Liver (tissue), 9 donors: Measurements from ENCODE around the gene PCNX2. TPM values are rescaled to one million over a fixed set of nuclear protein-coding genes. Genes with fewer than 3 reads are reported as not detected.

Experiments
- DNase-seq: peaks from one replicate; pipeline ENCODE4 v3.0.0-alpha.2; 2017; ENCODE audit warnings: low spot score
- H3K27ac ChIP-seq, 2 donors: one replicate each; pipeline ENCODE4 v1.7.0; 2013; ENCODE audit warnings: inconsistent platforms in 2 of 2, low read length in 2 of 2, control low read depth in 1 of 2, low read depth in 1 of 2, mild to moderate bottlenecking in 1 of 2
- H3K27me3 ChIP-seq, 4 donors: one replicate each; pipeline versions ENCODE4 v1.6.1 to v1.7.0; 2013; ENCODE audit warnings: low read length in 3 of 4, inconsistent platforms in 1 of 4, mild to moderate bottlenecking in 1 of 4, moderate library complexity in 1 of 4; ENCODE audit not compliant: control insufficient read depth in 4 of 4, insufficient read depth in 4 of 4
- H3K36me3 ChIP-seq, 4 donors: one replicate each; pipeline versions ENCODE4 v1.6.1 to v1.7.0; 2013; ENCODE audit warnings: low read length in 3 of 4, mild to moderate bottlenecking in 3 of 4, low read depth in 1 of 4, moderate library complexity in 1 of 4; ENCODE audit not compliant: control insufficient read depth in 4 of 4, insufficient read depth in 3 of 4
- H3K4me1 ChIP-seq, 4 donors: one replicate each; pipeline versions ENCODE4 v1.6.1 to v1.7.0; 2013; ENCODE audit warnings: low read length in 3 of 4, mild to moderate bottlenecking in 3 of 4, moderate library complexity in 1 of 4; ENCODE audit not compliant: control insufficient read depth in 4 of 4, insufficient read depth in 4 of 4
- H3K4me3 ChIP-seq, 3 donors: one replicate each; pipeline versions ENCODE4 v1.6.1 to v1.7.0; 2013; ENCODE audit warnings: low read length in 3 of 3, control low read depth in 1 of 3, low read depth in 1 of 3, mild to moderate bottlenecking in 1 of 3
- H3K9ac ChIP-seq, 2 donors: one replicate each; pipeline ENCODE4 v1.7.0; 2013; ENCODE audit warnings: low read length in 2 of 2, mild to moderate bottlenecking in 2 of 2, moderate library complexity in 2 of 2, control low read depth in 1 of 2, low read depth in 1 of 2
- H3K9me3 ChIP-seq, 4 donors: one replicate each; pipeline versions ENCODE4 v1.6.1 to v1.7.0; 2013; ENCODE audit warnings: low read length in 3 of 4; ENCODE audit not compliant: control insufficient read depth in 4 of 4
- CTCF ChIP-seq: fragments of 150-350 bp; IDR thresholded peaks from 2 replicates; pipeline ENCODE4 v1.5.1; 2017; ENCODE audit warnings: improper control_type of control experiment, low read depth, low read length; ENCODE audit not compliant: missing input control
- EGR1 ChIP-seq, 2 donors: IDR thresholded peaks; 2 replicates each; pipeline ENCODE4 v1.6.1; 2016 to 2018; ENCODE audit warnings: antibody characterized with exemption in 2 of 2, low read depth in 2 of 2
- FOXA1 ChIP-seq: IDR thresholded peaks from 2 replicates; pipeline ENCODE4 v1.6.1; 2016; ENCODE audit warnings: antibody characterized with exemption
- FOXA2 ChIP-seq: IDR thresholded peaks from 2 replicates; pipeline ENCODE4 v1.6.1; 2016; ENCODE audit warnings: antibody characterized with exemption
- HNF4A ChIP-seq, 2 donors: conservative IDR thresholded peaks; 2 replicates each; pipeline ENCODE4 v1.6.1; 2016; ENCODE audit warnings: antibody characterized with exemption in 2 of 2, mild to moderate bottlenecking in 2 of 2
- HNF4G ChIP-seq: IDR thresholded peaks from 2 replicates; pipeline ENCODE4 v1.6.1; 2016; ENCODE audit warnings: antibody characterized with exemption
- NR2F2 ChIP-seq: IDR thresholded peaks from 2 replicates; pipeline ENCODE4 v1.6.1; 2016; ENCODE audit warnings: antibody characterized with exemption
- RAD21 ChIP-seq, 2 donors: IDR thresholded peaks; 2 replicates each; pipeline ENCODE4 v1.6.1; 2016; ENCODE audit warnings: antibody characterized with exemption in 2 of 2, mild to moderate bottlenecking in 2 of 2
- RXRA ChIP-seq, 2 donors: IDR thresholded peaks; 2 replicates each; pipeline ENCODE4 v1.6.1; 2017 to 2018; ENCODE audit warnings: antibody characterized with exemption in 2 of 2, mild to moderate bottlenecking in 1 of 2
- YY1 ChIP-seq: IDR thresholded peaks from 2 replicates; pipeline ENCODE4 v1.6.1; 2016; ENCODE audit warnings: antibody characterized with exemption, mild to moderate bottlenecking
- WGBS: extraction: QIAGEN DNeasy Blood & Tissue Kit; methylation state at CpG from one replicate; pipeline ENCODE4 v1.1.7; 2013; 5-methylcytosine and 5-hydroxymethylcytosine counted together
- polyA plus RNA-seq, 2 donors: library from polyadenylated mRNA; stranded (reverse) in 1 of 2; unstranded in 1 of 2; fragments of 200-250 nt in 1 of 2; fragments of >200 nt in 1 of 2; fragmentation: Nextera tagmentation in 1 of 2; extraction: Ambion mirVana in 1 of 2; gene quantifications; one replicate each; pipeline versions ENCODE4 v1.2.1 to v1.2.3, GENCODE V29; 2013 to 2015
- total RNA-seq, 2 donors: library from RNA; depleted of rRNA; stranded (reverse); fragments of >200 nt; gene quantifications; one replicate each; pipeline ENCODE4 v1.2.3, GENCODE V29; 2014
- TF ChIP-seq, protein P1 (sequence below): IDR thresholded peaks from 2 replicates; pipeline ENCODE4 v1.6.1; 2016; ENCODE audit warnings: antibody characterized with exemption
- TF ChIP-seq, protein P2 (sequence below): IDR thresholded peaks from 2 replicates; pipeline ENCODE4 v1.6.1; 2016; ENCODE audit warnings: antibody characterized with exemption, mild to moderate bottlenecking
- donor health status: healthy.
- donor health status: healthy.
- donor health status: healthy.
- donor health status: healthy.
- donor health status: healthy.

PCNX2 gene
- total and polyA plus RNA-seq, 4 donors = 0.20 to 3.1 (median 0.92) TPM

DNA sequence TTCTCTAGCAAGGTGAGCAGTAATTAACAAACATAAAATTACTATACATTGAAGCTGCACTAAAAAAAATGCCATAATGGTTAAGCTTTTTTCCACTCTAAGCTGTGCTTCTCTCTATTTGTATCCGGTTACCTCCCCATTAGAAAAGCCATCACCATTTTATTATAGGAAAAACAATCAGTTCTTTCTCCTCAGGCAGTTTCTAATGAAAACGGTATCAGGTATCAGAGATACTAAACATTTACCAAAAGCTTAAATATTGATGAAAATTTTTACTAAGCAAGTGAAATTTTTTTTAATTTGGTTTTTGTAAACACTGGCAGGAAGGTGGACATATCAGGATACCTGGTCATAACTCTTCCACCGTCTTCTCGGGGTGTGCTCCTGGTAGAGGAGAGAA is 330.9 kb downstream of the PCNX2 start:
- Histone ChIP-seq H3K4me3 (no peak overlapping the region), H3K4me1 (peaks cover 0 to 3% (median 0%) of the 10 kb centered on the region in 4 donors), H3K36me3 (peaks cover 4 to 13% (median 9%) of the 10 kb centered on the region in 4 donors), H3K27ac (no peak overlapping the region), H3K9ac (no peak overlapping the region), H3K9me3 (no peaks in the 10 kb centered on the region), H3K27me3 (no peaks in the 10 kb centered on the region)
- 96% methylated on average over 4 of the region's 4 CpGs for WGBS
- no peak for DNase-seq
- TF ChIP-seq, protein P1, sequence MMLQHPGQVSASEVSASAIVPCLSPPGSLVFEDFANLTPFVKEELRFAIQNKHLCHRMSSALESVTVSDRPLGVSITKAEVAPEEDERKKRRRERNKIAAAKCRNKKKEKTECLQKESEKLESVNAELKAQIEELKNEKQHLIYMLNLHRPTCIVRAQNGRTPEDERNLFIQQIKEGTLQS = no peak

GRCh38 chr1:232962761-232963745 is 332.5 kb downstream of the PCNX2 start:
- no peak for DNase-seq
- no peaks in the 10 kb centered on the region for H3K27me3 ChIP-seq
- no peak overlapping the region for H3K4me3 ChIP-seq
- no peaks in the 10 kb centered on the region for H3K9me3 ChIP-seq
- peak in 1 of 2 donors; percentile 5 for TF ChIP-seq RXRA (IDR thresholded peaks at IDR 0.05)
- TF ChIP-seq HNF4G = no peak
- H3K9ac ChIP-seq = no peak overlapping the region
- H3K4me1 ChIP-seq = peaks cover 0 to 3% (median 0%) of the 10 kb centered on the region in 4 donors
- 70% methylated on average over 10 of the region's 10 CpGs for WGBS
- H3K36me3 ChIP-seq = peaks cover 4 to 14% (median 10%) of the 10 kb centered on the region in 4 donors
- no peak overlapping the region for H3K27ac ChIP-seq

GRCh38 chr1:232958067-232958466 is 337.5 kb downstream of the PCNX2 start:
- no peak overlapping the region for H3K9ac ChIP-seq
- H3K36me3 ChIP-seq = peaks cover 4 to 14% (median 10%) of the 10 kb centered on the region in 4 donors
- DNase-seq = no peak
- no peaks in the 10 kb centered on the region for H3K9me3 ChIP-seq
- no peaks in the 10 kb centered on the region for H3K4me1 ChIP-seq
- H3K27me3 ChIP-seq = no peaks in the 10 kb centered on the region
- WGBS = 95% methylated on average over 1 of the region's 1 CpG
- H3K27ac ChIP-seq = no peak overlapping the region
- TF ChIP-seq NR2F2 (peak; percentile 54), RXRA (IDR thresholded peaks at IDR 0.05) (peak in 1 of 2 donors; percentile 75), HNF4A (conservative IDR thresholded peaks at IDR 0.05) (peak; percentile 42 to 76)
- TF ChIP-seq, protein P2, sequence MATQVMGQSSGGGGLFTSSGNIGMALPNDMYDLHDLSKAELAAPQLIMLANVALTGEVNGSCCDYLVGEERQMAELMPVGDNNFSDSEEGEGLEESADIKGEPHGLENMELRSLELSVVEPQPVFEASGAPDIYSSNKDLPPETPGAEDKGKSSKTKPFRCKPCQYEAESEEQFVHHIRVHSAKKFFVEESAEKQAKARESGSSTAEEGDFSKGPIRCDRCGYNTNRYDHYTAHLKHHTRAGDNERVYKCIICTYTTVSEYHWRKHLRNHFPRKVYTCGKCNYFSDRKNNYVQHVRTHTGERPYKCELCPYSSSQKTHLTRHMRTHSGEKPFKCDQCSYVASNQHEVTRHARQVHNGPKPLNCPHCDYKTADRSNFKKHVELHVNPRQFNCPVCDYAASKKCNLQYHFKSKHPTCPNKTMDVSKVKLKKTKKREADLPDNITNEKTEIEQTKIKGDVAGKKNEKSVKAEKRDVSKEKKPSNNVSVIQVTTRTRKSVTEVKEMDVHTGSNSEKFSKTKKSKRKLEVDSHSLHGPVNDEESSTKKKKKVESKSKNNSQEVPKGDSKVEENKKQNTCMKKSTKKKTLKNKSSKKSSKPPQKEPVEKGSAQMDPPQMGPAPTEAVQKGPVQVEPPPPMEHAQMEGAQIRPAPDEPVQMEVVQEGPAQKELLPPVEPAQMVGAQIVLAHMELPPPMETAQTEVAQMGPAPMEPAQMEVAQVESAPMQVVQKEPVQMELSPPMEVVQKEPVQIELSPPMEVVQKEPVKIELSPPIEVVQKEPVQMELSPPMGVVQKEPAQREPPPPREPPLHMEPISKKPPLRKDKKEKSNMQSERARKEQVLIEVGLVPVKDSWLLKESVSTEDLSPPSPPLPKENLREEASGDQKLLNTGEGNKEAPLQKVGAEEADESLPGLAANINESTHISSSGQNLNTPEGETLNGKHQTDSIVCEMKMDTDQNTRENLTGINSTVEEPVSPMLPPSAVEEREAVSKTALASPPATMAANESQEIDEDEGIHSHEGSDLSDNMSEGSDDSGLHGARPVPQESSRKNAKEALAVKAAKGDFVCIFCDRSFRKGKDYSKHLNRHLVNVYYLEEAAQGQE = no peak
- H3K4me3 ChIP-seq = no peak overlapping the region

GRCh38 chr1:232956081-232956480 is 339.4 kb downstream of the PCNX2 start:
- H3K9me3 ChIP-seq = no peaks in the 10 kb centered on the region
- no peak for DNase-seq
- H3K27me3 ChIP-seq = no peaks in the 10 kb centered on the region
- peaks cover 0 to 8% (median 5%) of the 10 kb centered on the region in 4 donors for H3K4me1 ChIP-seq
- peaks cover 4 to 14% (median 10%) of the 10 kb centered on the region in 4 donors for H3K36me3 ChIP-seq
- H3K4me3 ChIP-seq = no peak overlapping the region
- no peak overlapping the region for H3K9ac ChIP-seq
- H3K27ac ChIP-seq = no peak overlapping the region
- WGBS = 95% methylated on average over 6 of the region's 6 CpGs
- TF ChIP-seq YY1 = no peak
- TF ChIP-seq FOXA2 = no peak
- TF ChIP-seq, protein P2 = no peak
- TF ChIP-seq EGR1 (IDR thresholded peaks at IDR 0.05; ENCODE audit: low read depth in 2 of 2) = no peak
- TF ChIP-seq RXRA (IDR thresholded peaks at IDR 0.05) = no peak
- TF ChIP-seq RAD21 (IDR thresholded peaks at IDR 0.05) = no peak
- no peak for TF ChIP-seq CTCF
- TF ChIP-seq FOXA1 = no peak
